ENCODE results near the gene CDH22.

CDH22 gene

GRCh38 chr20:46200582-46201570, 107.4 kb downstream of the CDH22 start:
- no peak overlapping the region for H3K27ac ChIP-seq
- no peak for TF ChIP-seq CTCF (IDR thresholded peaks at IDR 0.05)
- H3K27me3 ChIP-seq, result peaks cover 63% of the 10 kb centered on the region
- no peaks in the 10 kb centered on the region for H3K36me3 ChIP-seq
- no peaks in the 10 kb centered on the region for H3K9me3 ChIP-seq
- H3K4me1 ChIP-seq (ENCODE audit: control insufficient read depth in 1 of 2, insufficient read depth in 1 of 2, low read depth in 1 of 2, low read length in 1 of 2), result peaks cover 23 to 34% of the 10 kb centered on the region in 2 experiments
- no peak overlapping the region for H3K4me3 ChIP-seq (ENCODE audit: low read depth in 1 of 2, low read length in 1 of 2)

GRCh38 chr20:46199198-46199597, 109.1 kb downstream of the CDH22 start:
- Histone ChIP-seq H3K9me3 (no peaks in the 10 kb centered on the region), H3K4me3 (ENCODE audit: low read depth in 1 of 2, low read length in 1 of 2) (no peak overlapping the region), H3K4me1 (ENCODE audit: control insufficient read depth in 1 of 2, insufficient read depth in 1 of 2, low read depth in 1 of 2, low read length in 1 of 2) (peaks cover 7 to 17% of the 10 kb centered on the region in 2 experiments), H3K27me3 (peaks cover 67% of the 10 kb centered on the region), H3K36me3 (no peaks in the 10 kb centered on the region), H3K27ac (no peak overlapping the region)
- TF ChIP-seq CTCF (IDR thresholded peaks at IDR 0.05), result no peak

- H3K27ac ChIP-seq, result no peak overlapping the region
- no peak for TF ChIP-seq CTCF (IDR thresholded peaks at IDR 0.05)
- H3K36me3 ChIP-seq, result no peaks in the 10 kb centered on the region
- peaks cover 80% of the 10 kb centered on the region for H3K27me3 ChIP-seq
- no peaks in the 10 kb centered on the region for H3K9me3 ChIP-seq
- no peak overlapping the region for H3K4me3 ChIP-seq (ENCODE audit: low read depth in 1 of 2, low read length in 1 of 2)
- H3K4me1 ChIP-seq (ENCODE audit: control insufficient read depth in 1 of 2, insufficient read depth in 1 of 2, low read depth in 1 of 2, low read length in 1 of 2), result no peaks in the 10 kb centered on the region
Observed at GRCh38 chr20:46196990-46197389, 111.3 kb downstream of the CDH22 start.

- peaks cover 77% of the 10 kb centered on the region for H3K27me3 ChIP-seq
Observed at GRCh38 chr20:46195264-46196036, 112.8 kb downstream of the CDH22 start.

More at GRCh38 chr20:46195264-46196036, 112.8 kb downstream of the CDH22 start:
- no peak for TF ChIP-seq CTCF (IDR thresholded peaks at IDR 0.05)
- Histone ChIP-seq H3K4me3 (ENCODE audit: low read depth in 1 of 2, low read length in 1 of 2) (no peak overlapping the region), H3K36me3 (no peaks in the 10 kb centered on the region), H3K4me1 (ENCODE audit: control insufficient read depth in 1 of 2, insufficient read depth in 1 of 2, low read depth in 1 of 2, low read length in 1 of 2) (no peaks in the 10 kb centered on the region), H3K9me3 (no peaks in the 10 kb centered on the region), H3K27ac (no peak overlapping the region)

Measured in neutrophil (primary cell).